Measurements from ENCODE around the gene GHRHR.

GHRHR gene

GRCh38 chr7:30963842-30964241 lies at the start of gene GHRHR:
Gene GHRHR, plus strand, starts transcription at chr7:30963953. Its CDS starts 116 bp downstream, at chr7:30964069.
- no peak for DNase-seq

GRCh38 chr7:30914596-30914995 lies 49.2 kb upstream of the GHRHR start:
- DNase-seq = no peak

DNA sequence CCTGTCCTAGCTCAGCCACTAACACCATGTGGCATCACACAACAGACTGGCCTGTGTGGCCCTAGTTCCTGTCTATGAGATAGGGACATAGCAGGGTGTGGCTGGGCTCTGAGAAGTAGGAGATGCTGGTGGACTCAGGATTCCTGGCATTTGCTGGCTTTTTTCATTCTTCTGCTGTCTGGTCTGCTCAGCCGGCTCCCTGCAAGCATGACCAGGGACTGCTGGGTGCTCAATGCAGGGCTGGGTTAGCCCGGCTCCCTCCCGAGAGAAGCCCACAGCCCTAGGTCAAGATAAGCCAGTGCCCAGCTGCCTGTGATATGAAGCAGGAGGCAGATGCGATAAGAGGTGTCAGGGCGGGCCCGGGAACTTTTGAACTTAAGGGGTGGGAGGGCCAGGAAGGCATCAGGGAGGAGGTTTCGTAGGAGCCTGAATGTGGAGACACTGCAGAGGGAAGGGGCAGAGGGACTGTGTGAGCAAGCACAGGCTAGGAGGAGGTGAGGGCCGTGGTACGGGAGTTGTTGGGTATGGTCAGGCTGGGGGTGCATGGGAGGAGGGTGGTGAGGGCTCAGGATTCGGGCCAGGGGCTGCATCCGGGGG lies 48.6 kb upstream of the GHRHR start:
- DNase-seq = no peak

DNA sequence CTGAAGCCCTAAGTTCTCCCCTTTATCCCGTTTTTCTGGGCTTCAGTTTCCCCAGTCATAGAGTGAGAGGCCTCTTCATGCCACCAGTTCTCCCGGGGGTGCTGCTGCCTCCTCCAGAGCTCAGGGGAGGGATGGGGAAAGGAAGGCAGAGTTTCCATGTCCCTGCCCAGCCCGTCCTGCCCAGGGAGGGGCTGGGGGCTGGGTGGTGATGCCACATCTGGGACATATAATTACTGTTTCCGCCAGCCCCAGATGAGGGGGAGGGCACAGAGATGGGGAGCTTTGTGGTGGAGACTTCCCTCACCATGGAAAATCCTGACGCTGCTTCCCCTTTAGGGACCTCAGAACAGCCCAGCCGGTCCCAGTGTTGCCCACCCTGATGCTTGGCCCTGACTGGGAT lies 48.0 kb upstream of the GHRHR start:
- DNase-seq = no peak

DNA sequence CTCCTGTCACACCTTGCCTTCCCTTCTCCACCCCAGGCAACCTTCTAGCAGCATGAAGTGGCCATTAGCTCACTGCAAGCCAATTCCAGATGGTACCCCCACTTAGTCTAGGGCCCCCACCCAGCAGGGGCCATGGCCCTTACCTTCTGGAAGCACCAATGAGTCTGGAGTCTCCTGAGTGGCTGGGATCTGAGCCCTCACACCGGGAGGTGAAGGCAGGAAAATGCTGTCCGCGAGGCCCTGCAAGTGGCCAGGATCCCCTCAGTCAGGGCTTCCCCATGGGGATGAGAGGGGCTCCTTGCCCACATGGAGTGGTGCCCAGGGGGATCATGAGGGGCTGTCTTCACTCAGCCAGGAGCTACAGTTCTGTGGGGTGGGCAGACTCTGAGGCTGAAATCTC lies 47.5 kb upstream of the GHRHR start:
- no peak for DNase-seq

DNA sequence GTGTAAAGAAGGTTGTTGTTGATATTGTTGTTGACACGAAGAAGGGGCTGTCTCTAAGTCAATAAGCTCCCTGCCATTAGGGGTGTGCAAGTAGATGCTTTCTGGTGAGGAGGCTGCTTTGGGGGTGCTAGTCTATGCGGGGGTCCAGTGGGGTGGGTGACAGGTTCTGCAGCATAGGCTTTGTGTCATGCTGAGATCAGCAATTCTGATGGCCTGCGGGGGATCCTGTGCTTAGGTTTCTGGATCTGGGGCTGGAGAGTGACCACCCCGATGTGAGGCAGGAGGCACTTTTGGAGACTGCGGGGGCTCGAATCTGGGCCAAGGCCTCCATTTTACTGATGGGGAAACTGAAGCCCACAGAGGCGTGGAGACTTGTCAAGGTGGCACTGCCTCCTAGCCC lies 47.0 kb upstream of the GHRHR start:
- DNase-seq = no peak

DNA sequence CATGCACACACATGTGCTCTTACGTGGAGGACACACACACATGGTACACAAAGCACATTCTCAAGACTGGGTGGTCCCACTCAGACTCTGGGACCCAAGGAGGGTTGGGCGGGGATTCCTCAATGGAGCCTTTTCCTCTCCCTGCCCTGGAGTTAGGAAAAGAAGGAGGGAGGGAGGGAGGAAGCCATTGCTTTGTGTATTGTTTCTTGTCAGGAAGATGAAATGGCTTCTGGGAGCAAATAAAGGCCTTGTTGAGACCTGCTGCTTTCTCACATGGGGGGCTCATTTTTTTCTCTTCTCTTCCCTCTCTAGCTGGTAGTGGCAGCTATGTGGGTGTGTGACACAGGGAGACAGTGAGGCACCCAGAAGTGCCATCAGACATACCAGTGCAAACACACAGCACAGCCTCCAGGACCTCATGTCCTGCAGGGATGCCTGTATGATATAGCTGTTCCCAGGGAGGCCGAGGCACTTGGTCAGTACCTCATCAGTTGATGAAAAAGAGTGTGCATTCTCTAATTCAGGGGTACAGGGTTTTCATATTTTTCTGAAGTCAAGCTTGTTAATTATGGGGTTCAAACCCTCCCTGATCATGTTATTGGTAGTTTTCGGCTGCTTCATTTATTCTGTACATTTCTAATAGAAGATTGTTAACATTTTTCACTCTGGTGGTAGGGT lies 46.4 kb upstream of the GHRHR start:
- DNase-seq = no peak

GRCh38 chr7:30918676-30919075 lies 45.1 kb upstream of the GHRHR start:
- no peak for DNase-seq

DNA sequence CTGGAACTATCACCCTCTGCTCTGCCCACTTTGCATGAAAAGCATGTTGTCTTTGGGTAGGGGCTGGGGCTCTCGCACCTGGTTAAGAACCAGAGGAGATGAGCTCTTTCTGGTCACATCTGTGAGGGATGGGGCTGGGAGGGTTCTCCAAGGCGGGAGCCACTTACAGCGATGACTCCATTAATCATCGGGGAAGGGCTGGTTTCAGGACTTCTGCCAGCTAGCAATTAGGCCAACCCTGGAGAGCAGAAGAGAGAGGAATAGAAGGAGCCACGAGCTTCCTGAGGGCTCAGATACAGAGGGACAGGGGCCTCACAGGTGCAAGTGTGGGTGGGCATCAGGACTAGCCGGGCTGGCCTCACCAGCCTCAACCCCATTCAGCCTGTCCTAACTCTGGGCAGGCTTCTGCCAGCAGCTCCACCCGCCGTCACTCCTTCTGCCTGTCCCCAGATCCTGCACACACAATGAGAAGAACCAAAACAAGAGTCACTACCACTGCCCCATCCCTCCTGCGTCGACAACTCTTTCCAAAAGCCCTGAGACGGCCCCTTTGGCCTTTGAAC lies 43.7 kb upstream of the GHRHR start:
- DNase-seq = no peak

GRCh38 chr7:30920584-30921539 lies 42.9 kb upstream of the GHRHR start:
- peak; percentile 50 for DNase-seq

DNA sequence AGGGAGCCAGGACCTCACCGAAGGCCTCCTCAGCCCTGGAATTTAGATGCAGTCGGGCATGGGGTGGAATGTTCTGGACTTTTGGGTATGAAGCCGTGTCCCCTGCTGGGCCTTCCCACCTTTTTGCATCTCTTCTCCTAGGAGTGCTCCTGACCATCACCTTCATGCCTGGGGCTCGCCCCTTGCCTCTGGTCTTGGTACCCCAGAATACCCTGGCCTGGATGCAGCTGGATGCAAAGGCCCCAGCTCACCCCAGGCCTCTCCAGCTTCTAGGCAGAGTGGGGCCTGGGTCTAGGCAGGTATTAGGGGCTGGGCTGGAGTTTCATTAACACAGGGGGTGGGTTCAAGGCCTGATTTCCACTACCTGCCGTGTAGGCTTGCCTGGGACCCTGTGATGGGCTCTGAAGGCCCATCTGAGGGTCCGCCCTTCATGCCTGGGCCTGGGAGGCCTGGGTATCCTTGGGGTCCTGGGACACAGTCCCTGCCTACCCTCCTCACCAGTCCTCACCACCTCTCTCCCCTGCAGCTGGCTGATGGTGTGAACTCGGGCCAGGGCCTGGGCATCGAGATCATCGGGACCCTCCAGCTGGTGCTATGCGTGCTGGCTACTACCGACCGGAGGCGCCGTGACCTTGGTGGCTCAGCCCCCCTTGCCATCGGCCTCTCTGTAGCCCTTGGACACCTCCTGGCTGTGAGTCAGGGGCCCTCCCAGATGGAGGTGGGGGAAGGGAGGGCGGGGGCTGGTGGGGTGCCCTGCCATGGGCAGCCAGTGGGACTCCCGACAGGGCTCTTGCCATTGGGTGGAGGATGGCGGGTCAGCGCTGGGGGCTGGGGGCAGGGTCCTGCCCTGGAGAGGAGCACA lies 42.0 kb upstream of the GHRHR start:
- no peak for DNase-seq

- DNase-seq = no peak
Measured at GRCh38 chr7:30922596-30922995, 41.2 kb upstream of the GHRHR start.

DNA sequence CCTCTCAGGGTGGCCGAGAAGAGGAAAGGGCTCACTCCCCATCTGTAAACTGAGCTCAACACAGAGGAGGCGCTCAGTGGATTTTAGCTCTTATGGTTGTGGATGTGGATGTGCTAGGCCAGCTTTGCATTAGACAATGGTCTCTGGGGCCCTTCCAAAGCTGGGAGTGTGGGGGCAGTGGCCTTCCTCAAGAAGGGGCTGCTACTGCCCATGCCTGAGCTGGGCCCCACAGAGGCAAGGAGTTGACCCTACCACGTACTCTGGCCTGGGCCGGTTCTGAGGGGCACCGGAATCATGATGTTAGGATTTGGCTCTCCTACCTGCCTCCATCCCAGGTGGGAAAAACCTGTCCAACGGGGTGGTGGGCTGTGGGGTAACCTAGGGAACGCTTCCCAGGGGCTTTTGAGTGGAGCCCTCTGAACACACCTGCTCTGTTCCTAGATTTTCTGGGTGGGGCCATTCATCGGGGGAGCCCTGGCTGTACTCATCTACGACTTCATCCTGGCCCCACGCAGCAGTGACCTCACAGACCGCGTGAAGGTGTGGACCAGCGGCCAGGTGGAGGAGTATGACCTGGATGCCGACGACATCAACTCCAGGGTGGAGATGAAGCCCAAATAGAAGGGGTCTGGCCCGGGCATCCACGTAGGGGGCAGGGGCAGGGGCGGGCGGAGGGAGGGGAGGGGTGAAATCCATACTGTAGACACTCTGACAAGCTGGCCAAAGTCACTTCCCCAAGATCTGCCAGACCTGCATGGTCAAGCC lies 40.6 kb upstream of the GHRHR start:
- no peak for DNase-seq

DNA sequence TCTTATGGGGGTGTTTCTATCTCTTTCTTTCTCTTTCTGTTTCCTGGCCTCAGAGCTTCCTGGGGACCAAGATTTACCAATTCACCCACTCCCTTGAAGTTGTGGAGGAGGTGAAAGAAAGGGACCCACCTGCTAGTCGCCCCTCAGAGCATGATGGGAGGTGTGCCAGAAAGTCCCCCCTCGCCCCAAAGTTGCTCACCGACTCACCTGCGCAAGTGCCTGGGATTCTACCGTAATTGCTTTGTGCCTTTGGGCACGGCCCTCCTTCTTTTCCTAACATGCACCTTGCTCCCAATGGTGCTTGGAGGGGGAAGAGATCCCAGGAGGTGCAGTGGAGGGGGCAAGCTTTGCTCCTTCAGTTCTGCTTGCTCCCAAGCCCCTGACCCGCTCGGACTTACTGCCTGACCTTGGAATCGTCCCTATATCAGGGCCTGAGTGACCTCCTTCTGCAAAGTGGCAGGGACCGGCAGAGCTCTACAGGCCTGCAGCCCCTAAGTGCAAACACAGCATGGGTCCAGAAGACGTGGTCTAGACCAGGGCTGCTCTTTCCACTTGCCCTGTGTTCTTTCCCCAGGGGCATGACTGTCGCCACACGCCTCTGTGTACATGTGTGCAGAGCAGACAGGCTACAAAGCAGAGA lies 39.9 kb upstream of the GHRHR start:
- DNase-seq = no peak

DNA sequence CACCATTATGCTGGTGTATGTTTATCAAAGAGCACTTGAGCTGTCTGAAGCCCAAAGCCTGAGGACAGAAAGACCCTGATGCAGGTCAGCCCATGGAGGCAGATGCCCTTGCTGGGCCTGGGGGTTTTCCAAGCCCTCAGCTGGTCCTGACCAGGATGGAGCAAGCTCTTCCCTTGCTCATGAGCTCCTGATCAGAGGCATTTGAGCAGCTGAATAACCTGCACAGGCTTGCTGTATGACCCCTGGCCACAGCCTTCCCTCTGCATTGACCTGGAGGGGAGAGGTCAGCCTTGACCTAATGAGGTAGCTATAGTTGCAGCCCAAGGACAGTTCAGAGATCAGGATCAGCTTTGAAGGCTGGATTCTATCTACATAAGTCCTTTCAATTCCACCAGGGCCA lies 39.1 kb upstream of the GHRHR start:
- DNase-seq = no peak

DNA sequence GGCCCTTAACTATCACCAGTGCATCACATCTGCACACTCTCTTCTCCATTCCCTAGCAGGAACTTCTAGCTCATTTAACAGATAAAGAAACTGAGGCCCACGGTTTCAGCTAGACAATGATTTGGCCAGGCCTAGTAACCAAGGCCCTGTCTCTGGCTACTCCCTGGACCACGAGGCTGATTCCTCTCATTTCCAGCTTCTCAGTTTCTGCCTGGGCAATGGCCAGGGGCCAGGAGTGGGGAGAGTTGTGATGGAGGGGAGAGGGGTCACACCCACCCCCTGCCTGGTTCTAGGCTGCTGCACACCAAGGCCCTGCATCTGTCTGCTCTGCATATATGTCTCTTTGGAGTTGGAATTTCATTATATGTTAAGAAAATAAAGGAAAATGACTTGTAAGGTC lies 38.6 kb upstream of the GHRHR start:
- DNase-seq = no peak

GRCh38 chr7:30925913-30926312 lies 37.8 kb upstream of the GHRHR start:
- DNase-seq = no peak

GRCh38 chr7:30926313-30926712 lies 37.4 kb upstream of the GHRHR start:
- no peak for DNase-seq

DNA sequence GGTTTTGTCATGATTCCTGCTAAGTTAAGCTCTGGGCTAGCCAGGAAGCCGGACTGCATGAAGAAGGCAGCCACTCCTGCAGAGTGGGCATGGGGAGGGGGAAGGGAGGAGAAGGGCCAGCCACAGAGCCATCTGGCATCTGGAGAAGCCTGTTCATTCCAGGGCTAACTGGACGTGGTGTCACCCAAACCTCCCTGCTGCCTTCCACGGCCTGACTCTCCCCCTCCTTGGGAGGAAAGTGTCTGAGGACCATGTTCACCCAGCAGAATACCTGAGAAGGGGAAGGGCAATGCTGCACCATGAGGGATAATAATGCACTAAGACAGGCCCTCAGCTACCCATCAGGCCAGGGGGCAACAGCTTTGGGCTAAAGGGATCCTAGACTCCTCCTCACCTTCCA lies 36.7 kb upstream of the GHRHR start:
- DNase-seq = no peak

- no peak for DNase-seq
Measured at GRCh38 chr7:30927559-30927958, 36.2 kb upstream of the GHRHR start.

DNA sequence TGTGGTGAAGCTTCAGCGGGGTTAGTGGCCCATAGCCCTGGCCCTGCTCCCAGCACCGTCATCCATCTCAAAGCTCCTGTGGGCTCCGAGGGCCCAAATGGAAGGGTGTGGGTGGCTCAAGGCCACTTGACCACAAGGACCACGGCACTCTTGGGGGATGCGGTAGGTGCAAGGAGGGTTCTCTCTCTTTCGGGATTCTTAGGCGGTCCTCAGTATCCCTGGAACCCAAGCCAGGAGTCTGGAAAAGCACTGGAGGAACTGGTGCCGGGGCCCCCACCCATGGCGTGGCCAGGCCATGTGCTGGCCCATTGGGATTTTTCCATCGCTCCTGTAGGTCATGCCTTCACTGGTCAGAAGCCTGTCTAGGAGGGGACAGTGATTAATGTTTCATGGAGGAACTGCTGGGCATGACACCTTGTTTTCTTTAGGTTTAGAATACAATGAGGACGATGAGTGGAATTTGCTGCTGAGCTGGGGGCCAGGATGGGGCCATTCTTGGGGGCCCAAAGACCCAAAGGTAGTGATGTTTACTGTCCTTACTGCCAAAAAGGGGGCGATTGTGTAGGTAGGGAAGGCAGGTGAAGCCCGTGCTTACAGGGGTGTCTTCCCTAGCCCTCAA lies 35.4 kb upstream of the GHRHR start:
- DNase-seq = no peak

Data from NCI-H510A treated with DMSO at 0.1 percent for 48 hours (cell line).